K562 (cell line): Measurements from ENCODE around the gene TRPC4AP. TPM values are rescaled to one million over a fixed set of nuclear protein-coding genes. Genes with fewer than 3 reads are reported as not detected.

Experiments
- ATAC-seq: fragments of 200-7000 bp; cut with Tn5 transposase; 3 replicates; pipeline ENCODE4 v1.9.1; 2020; ENCODE audit warnings: moderate library complexity
- BruUV-seq: library from RNA; stranded (reverse); fragments of 400-500 nt; replicated peaks from 2 replicates; lab custom pipeline; 2021; lab: Mats Ljungman, UMichigan
- CTCF ChIA-PET: fragments of 300-600 bp; formaldehyde crosslinking; extraction: SDS; loops from one replicate; lab custom pipeline; 2021; ENCODE audit warnings: low intra/inter-chr PET ratio; lab: Yijun Ruan, JAX
- POLR2A ChIA-PET: fragments of 300-600, 350-650 bp; sonication (Branson Sonifier 250); formaldehyde crosslinking; extraction: SDS; loops from one replicate; lab custom pipeline; 2021; ENCODE audit warnings: antibody characterized with exemption, inconsistent platforms; lab: Yijun Ruan, JAX
- DNase-seq, 4 experiments: peaks; one replicate each; pipeline versions ENCODE4 v3.0.0 to v3.0.0-alpha.2; 2011 to 2018; ENCODE audit warnings: low spot score in 3 of 4, mixed read lengths in 3 of 4; ENCODE audit errors: extremely low read depth in 1 of 4
- FAIRE-seq: peaks from 2 replicates; lab custom pipeline; 2011; peaks lifted over from hg19 to GRCh38; lab: Jason Lieb, UNC
- H2AFZ ChIP-seq: 2 replicates; pipeline ENCODE4 v1.6.0; 2011; ENCODE audit warnings: low read depth, low read length, control low read depth, inconsistent platforms
- H3K27ac ChIP-seq: fragments of 200-600 bp; 3 replicates; pipeline ENCODE4 v1.8.0; 2011; ENCODE audit warnings: low read depth, mild to moderate bottlenecking, control low read depth, inconsistent platforms, low read length, moderate library complexity, mixed read lengths; ENCODE audit errors: extremely low read depth
- H3K27me3 ChIP-seq, 2 experiments: fragments of 300-600 bp in 1 of 2; 2 replicates in 1 of 2; 3 replicates in 1 of 2; pipeline versions ENCODE4 v1.6.0 to v1.8.0; 2011; ENCODE audit warnings: inconsistent platforms in 2 of 2, low read length in 2 of 2, mild to moderate bottlenecking in 1 of 2, mixed read lengths in 1 of 2, moderate library complexity in 1 of 2; ENCODE audit not compliant: control insufficient read depth in 2 of 2, insufficient read depth in 2 of 2
- H3K36me3 ChIP-seq: fragments of 300-600 bp; 3 replicates; pipeline ENCODE4 v1.8.0; 2011; ENCODE audit warnings: mild to moderate bottlenecking, low read length, inconsistent platforms; ENCODE audit not compliant: control insufficient read depth, insufficient read depth
- H3K4me1 ChIP-seq, 2 experiments: fragments of 200-600 bp in 1 of 2; replicated peaks in 1 of 2; 2 replicates in 1 of 2; 3 replicates in 1 of 2; pipeline versions ENCODE4 v1.5.1 to v1.8.0; 2011; ENCODE audit warnings: inconsistent platforms in 2 of 2, low read length in 2 of 2, mild to moderate bottlenecking in 1 of 2, mixed read lengths in 1 of 2, moderate library complexity in 1 of 2; ENCODE audit not compliant: control insufficient read depth in 2 of 2, insufficient read depth in 2 of 2
- H3K4me2 ChIP-seq: 2 replicates; pipeline ENCODE4 v1.6.1; 2011; ENCODE audit warnings: low read length, control low read depth, inconsistent platforms, mixed read lengths; ENCODE audit not compliant: insufficient read depth
- H3K4me3 ChIP-seq: fragments of 200-600 bp; sonication (generic), shearing (Covaris generic); 2 replicates; pipeline ENCODE4 v1.5.1; 2016; ENCODE audit warnings: control low read depth, inconsistent platforms
- H3K79me2 ChIP-seq: fragments of 200-600 bp; 3 replicates; pipeline ENCODE4 v1.8.0; 2011; ENCODE audit warnings: low read length, inconsistent platforms; ENCODE audit not compliant: control insufficient read depth, insufficient read depth
- H3K9ac ChIP-seq, 2 experiments: 2 replicates each; pipeline versions ENCODE4 v1.6.0 to v1.6.1; 2011; ENCODE audit warnings: low read depth in 2 of 2, low read length in 2 of 2, control low read depth in 1 of 2, inconsistent platforms in 1 of 2, mild to moderate bottlenecking in 1 of 2, mixed read lengths in 1 of 2; ENCODE audit not compliant: insufficient read depth in 1 of 2
- H3K9me1 ChIP-seq: one replicate; pipeline ENCODE4 v1.6.0; 2011; ENCODE audit warnings: inconsistent platforms, mild to moderate bottlenecking, low read length, moderate library complexity; ENCODE audit not compliant: control insufficient read depth, insufficient read depth
- H3K9me3 ChIP-seq: replicated peaks from 2 replicates; pipeline ENCODE4 v1.5.1; 2011; ENCODE audit warnings: low read depth, low read length, inconsistent platforms; ENCODE audit not compliant: control insufficient read depth, insufficient read depth
- H4K20me1 ChIP-seq: replicated peaks from 2 replicates; pipeline ENCODE4 v1.6.1; 2011; ENCODE audit warnings: low read length, inconsistent platforms, mixed read lengths; ENCODE audit not compliant: control insufficient read depth, insufficient read depth
- CBX5 ChIP-seq: IDR thresholded peaks from 2 replicates; pipeline ENCODE4 v1.6.1; 2014; ENCODE audit warnings: low read depth, borderline replicate concordance
- DIDO1 ChIP-seq: fragments of 450-650 bp; IDR thresholded peaks from 2 replicates; pipeline ENCODE4 v1.6.1; 2016; ENCODE audit warnings: low read depth, missing biosample characterization, missing genetic modification characterization
- NFRKB ChIP-seq: fragments of 450-650 bp; IDR thresholded peaks from 2 replicates; pipeline ENCODE4 v1.6.1; 2016; ENCODE audit warnings: low read depth
- RB1 ChIP-seq: fragments of 450-650 bp; IDR thresholded peaks from 2 replicates; pipeline ENCODE4 v1.6.1; 2017; ENCODE audit warnings: low read depth, mild to moderate bottlenecking
- WGBS: fragments of 100-300 bp; shearing (Covaris generic); methylation state at CpG from one replicate; pipeline ENCODE4 v1.1.6; 2016; ENCODE audit warnings: low coverage, mixed read lengths; ENCODE audit not compliant: insufficient coverage; ENCODE audit errors: missing lambda C conversion rate; 5-methylcytosine and 5-hydroxymethylcytosine counted together
- in situ Hi-C: fragments of 300-500 bp; cut with MboI; formaldehyde crosslinking; loops from 4 replicates; pipeline ENCODE4 v1.15.0; 2018; ENCODE audit warnings: inconsistent platforms, mixed read lengths
- intact Hi-C: fragments of 100-400 bp; cut with micrococcal nuclease; formaldehyde crosslinking; loops from 2 replicates; pipeline ENCODE4 v1.14.2; 2022
- polyA plus RNA-seq, 8 experiments: library from polyadenylated mRNA; depleted of rRNA in 4 of 8; stranded (reverse) in 5 of 8; unstranded in 3 of 8; fragments of >200 nt; fragmentation: Nextera tagmentation in 2 of 8; fragmentation: Illumina TruSeq in 1 of 8; extraction: Ambion mirVana in 2 of 8; extraction: Trizol in 1 of 8; gene quantifications; 2 replicates each; pipeline versions ENCODE4 v1.2.1 to v1.2.3, GENCODE V29; 2011 to 2014; ENCODE audit warnings: inconsistent platforms in 1 of 8, missing spikeins in 1 of 8
- total RNA-seq, 7 experiments: library from RNA; depleted of rRNA in 6 of 7; stranded (reverse); fragments of >200 nt in 6 of 7; fragmentation: Illumina TruSeq in 2 of 7; extraction: Trizol in 2 of 7; gene quantifications; 2 replicates each; pipeline versions ENCODE4 v1.2.1 to v1.2.3, GENCODE V29; 2011 to 2021; ENCODE audit warnings: low replicate concordance in 1 of 7
- TF ChIP-seq, protein P1 (sequence below), 2 experiments: fragments of 450-650 bp; formaldehyde crosslinking in 1 of 2; IDR thresholded peaks; 2 replicates each; pipeline versions ENCODE4 v1.4.0 to v1.6.1; 2014 to 2020; ENCODE audit warnings: mild to moderate bottlenecking in 2 of 2, borderline replicate concordance in 1 of 2, low read depth in 1 of 2
- TF ChIP-seq, protein P2 (sequence below): fragments of 200-400 bp; formaldehyde crosslinking; IDR thresholded peaks from 2 replicates; pipeline ENCODE4 v1.6.1; 2017; ENCODE audit warnings: mild to moderate bottlenecking, low read depth, low read length, moderate library complexity
- TF ChIP-seq, protein P3 (sequence below): sonication (generic); formaldehyde crosslinking; IDR thresholded peaks from 2 replicates; pipeline ENCODE4 v1.4.0; 2020; ENCODE audit warnings: mild to moderate bottlenecking, missing genetic modification reagents

TRPC4AP gene
- total and polyA plus RNA-seq, 9 of the 15 experiments (the other 6 are each of a cell fraction or from before 2014, with no cell fraction given): 2.3 to 70.3 (median 33.3) TPM

GRCh38 chr20:35133031-35133430 lies 40.4 kb upstream of the TRPC4AP start:
- no peak for ATAC-seq
- 91% methylated on average over 5 of the region's 5 CpGs for WGBS
- CTCF ChIA-PET: interaction anchor here (0.6 kb wide), 1 partner anchor 140 kb away, joined by 3 read pairs; no protein-coding TSS in a partner anchor
- no peak overlapping the region; the same call in 2 of the 3 replicates for H3K27ac ChIP-seq
- DNase-seq: no peak
- no peaks in the 10 kb centered on the region for H3K27me3 ChIP-seq
- H3K9ac ChIP-seq: no peak overlapping the region; a peak in 1 of 4 replicates
- no peak for FAIRE-seq
- no peaks in the 10 kb centered on the region for H3K9me3 ChIP-seq
- no TSS peak for BruUV-seq
- H2AFZ ChIP-seq: no peak overlapping the region
- peaks cover 0 to 7% of the 10 kb centered on the region in 2 experiments; a peak in 2 of 5 replicates for H3K4me1 ChIP-seq
- no peaks in the 10 kb centered on the region for H3K79me2 ChIP-seq
- no peaks in the 10 kb centered on the region for H4K20me1 ChIP-seq
- H3K4me3 ChIP-seq: no peak overlapping the region
- H3K9me1 ChIP-seq: no peaks in the 10 kb centered on the region
- peaks cover 33% of the 10 kb centered on the region for H3K36me3 ChIP-seq
- no peak overlapping the region for H3K4me2 ChIP-seq
- POLR2A ChIA-PET: interaction anchor here (0.5 to 1.9 kb wide), 5 partner anchors 11 to 300 kb away, joined by 3 to 9 read pairs (median 3); partner anchors contain the start of gene EDEM2
- in situ Hi-C loops (loop anchor here (25.0 kb wide), 1 partner anchor 304 kb away; the partner anchor contains the start of gene GDF5), intact Hi-C loops (no loop called here)
- TF ChIP-seq RB1 (no peak), DIDO1 (tag) (no peak), CBX5 (no peak), NFRKB (no peak)
- TF ChIP-seq, protein P1, sequence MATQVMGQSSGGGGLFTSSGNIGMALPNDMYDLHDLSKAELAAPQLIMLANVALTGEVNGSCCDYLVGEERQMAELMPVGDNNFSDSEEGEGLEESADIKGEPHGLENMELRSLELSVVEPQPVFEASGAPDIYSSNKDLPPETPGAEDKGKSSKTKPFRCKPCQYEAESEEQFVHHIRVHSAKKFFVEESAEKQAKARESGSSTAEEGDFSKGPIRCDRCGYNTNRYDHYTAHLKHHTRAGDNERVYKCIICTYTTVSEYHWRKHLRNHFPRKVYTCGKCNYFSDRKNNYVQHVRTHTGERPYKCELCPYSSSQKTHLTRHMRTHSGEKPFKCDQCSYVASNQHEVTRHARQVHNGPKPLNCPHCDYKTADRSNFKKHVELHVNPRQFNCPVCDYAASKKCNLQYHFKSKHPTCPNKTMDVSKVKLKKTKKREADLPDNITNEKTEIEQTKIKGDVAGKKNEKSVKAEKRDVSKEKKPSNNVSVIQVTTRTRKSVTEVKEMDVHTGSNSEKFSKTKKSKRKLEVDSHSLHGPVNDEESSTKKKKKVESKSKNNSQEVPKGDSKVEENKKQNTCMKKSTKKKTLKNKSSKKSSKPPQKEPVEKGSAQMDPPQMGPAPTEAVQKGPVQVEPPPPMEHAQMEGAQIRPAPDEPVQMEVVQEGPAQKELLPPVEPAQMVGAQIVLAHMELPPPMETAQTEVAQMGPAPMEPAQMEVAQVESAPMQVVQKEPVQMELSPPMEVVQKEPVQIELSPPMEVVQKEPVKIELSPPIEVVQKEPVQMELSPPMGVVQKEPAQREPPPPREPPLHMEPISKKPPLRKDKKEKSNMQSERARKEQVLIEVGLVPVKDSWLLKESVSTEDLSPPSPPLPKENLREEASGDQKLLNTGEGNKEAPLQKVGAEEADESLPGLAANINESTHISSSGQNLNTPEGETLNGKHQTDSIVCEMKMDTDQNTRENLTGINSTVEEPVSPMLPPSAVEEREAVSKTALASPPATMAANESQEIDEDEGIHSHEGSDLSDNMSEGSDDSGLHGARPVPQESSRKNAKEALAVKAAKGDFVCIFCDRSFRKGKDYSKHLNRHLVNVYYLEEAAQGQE (IDR thresholded peaks at IDR 0.05; ENCODE audit: borderline replicate concordance): no peak
- TF ChIP-seq, protein P1 (CRISPR knock-in tag; IDR thresholded peaks at IDR 0.05; ENCODE audit: low read depth): no peak
- TF ChIP-seq, protein P2, sequence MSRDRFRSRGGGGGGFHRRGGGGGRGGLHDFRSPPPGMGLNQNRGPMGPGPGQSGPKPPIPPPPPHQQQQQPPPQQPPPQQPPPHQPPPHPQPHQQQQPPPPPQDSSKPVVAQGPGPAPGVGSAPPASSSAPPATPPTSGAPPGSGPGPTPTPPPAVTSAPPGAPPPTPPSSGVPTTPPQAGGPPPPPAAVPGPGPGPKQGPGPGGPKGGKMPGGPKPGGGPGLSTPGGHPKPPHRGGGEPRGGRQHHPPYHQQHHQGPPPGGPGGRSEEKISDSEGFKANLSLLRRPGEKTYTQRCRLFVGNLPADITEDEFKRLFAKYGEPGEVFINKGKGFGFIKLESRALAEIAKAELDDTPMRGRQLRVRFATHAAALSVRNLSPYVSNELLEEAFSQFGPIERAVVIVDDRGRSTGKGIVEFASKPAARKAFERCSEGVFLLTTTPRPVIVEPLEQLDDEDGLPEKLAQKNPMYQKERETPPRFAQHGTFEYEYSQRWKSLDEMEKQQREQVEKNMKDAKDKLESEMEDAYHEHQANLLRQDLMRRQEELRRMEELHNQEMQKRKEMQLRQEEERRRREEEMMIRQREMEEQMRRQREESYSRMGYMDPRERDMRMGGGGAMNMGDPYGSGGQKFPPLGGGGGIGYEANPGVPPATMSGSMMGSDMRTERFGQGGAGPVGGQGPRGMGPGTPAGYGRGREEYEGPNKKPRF: no peak
- TF ChIP-seq, protein P3, sequence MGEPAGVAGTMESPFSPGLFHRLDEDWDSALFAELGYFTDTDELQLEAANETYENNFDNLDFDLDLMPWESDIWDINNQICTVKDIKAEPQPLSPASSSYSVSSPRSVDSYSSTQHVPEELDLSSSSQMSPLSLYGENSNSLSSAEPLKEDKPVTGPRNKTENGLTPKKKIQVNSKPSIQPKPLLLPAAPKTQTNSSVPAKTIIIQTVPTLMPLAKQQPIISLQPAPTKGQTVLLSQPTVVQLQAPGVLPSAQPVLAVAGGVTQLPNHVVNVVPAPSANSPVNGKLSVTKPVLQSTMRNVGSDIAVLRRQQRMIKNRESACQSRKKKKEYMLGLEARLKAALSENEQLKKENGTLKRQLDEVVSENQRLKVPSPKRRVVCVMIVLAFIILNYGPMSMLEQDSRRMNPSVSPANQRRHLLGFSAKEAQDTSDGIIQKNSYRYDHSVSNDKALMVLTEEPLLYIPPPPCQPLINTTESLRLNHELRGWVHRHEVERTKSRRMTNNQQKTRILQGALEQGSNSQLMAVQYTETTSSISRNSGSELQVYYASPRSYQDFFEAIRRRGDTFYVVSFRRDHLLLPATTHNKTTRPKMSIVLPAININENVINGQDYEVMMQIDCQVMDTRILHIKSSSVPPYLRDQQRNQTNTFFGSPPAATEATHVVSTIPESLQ (CRISPR knock-in tag): no peak
